Measurements from ENCODE around the gene MCCC1. TPM values are rescaled to one million over a fixed set of nuclear protein-coding genes. Genes with fewer than 3 reads are reported as not detected.

The MCCC1 gene
- total and polyA plus RNA-seq, 2 of the 13 experiments (the other 11 are each of a cell fraction or from before 2014, with no cell fraction given) = 11.7 to 30.1 TPM

DNA sequence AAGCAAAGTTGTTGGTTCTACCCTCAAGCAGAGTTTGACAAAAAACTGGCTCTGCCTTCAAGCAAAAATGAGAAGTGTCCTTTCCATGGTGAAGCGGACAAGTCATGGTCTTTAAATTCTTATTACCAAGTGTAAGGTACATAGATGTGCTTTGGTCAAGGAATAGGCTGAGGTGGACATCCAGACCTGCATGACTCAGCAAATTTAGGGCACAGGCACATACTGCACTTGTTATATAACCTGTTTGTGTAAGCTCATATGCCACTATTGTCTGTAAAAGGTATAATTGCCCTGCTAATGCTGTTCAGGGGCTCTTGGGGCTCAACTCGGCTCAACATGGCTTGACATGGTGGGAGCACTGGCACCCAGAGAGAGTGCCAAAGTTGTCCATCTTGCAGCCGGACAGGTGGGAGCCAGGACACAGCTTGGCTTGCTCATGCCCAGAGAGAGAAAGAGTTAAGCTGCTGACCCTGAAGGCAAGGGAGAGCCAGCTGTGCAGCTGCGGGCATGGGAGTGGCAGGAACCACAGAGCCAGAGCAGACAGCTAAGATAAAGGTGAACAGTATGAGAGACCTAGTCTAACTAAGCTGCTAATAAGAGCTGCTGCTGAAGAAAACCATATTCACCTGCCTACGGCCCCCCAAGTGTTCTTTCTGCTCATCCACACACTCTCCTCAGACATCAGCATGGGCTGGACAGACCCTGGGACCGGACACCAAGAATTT lies 17.7 kb downstream of the MCCC1 start:
- CTCF ChIA-PET (ENCODE audit: low intra/inter-chr PET ratio, low total read pairs) = no interaction called here
- no peak overlapping the region for H3K9ac ChIP-seq (ENCODE audit: insufficient read depth, low read depth, low read length)
- 100% methylated on average over 6 of the region's 6 CpGs for WGBS (ENCODE audit: low lambda C conversion rate)
- no peak overlapping the region for H3K4me3 ChIP-seq (replicated peaks in 1 of 3; ENCODE audit: insufficient read depth in 1 of 3, low read depth in 2 of 3, low read length in 3 of 3)
- no peak for ATAC-seq
- H3K27me3 ChIP-seq (ENCODE audit: control insufficient read depth in 1 of 2, insufficient read depth in 2 of 2, low read length in 2 of 2) = no peaks in the 10 kb centered on the region
- intact Hi-C loops (cut with micrococcal nuclease; ENCODE audit: unreplicated experiment) = no loop called here
- no peak for FAIRE-seq
- no peaks in the 10 kb centered on the region for H3K79me2 ChIP-seq (ENCODE audit: insufficient read depth, low read length)
- H4K20me1 ChIP-seq (ENCODE audit: insufficient read depth, low read length) = no peaks in the 10 kb centered on the region
- POLR2A ChIA-PET = no interaction called here
- no peak overlapping the region for H2AFZ ChIP-seq (ENCODE audit: low read length)
- TF ChIP-seq, protein P1, sequence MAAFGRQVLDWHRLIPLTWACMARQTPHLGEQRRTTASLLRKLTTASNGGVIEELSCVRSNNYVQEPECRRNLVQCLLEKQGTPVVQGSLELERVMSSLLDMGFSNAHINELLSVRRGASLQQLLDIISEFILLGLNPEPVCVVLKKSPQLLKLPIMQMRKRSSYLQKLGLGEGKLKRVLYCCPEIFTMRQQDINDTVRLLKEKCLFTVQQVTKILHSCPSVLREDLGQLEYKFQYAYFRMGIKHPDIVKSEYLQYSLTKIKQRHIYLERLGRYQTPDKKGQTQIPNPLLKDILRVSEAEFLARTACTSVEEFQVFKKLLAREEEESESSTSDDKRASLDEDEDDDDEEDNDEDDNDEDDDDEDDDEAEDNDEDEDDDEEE (CRISPR knock-in tag; IDR thresholded peaks at IDR 0.05) = no peak
- TF ChIP-seq MAFG (CRISPR knock-in tag; IDR thresholded peaks at IDR 0.05) (peak; percentile 73), MAFF (IDR thresholded peaks at IDR 0.05; ENCODE audit: low read depth, low read length) (peak; percentile 92), SRF (IDR thresholded peaks at IDR 0.05; ENCODE audit: low read depth, low read length) (no peak), NFE2L2 (IDR thresholded peaks at IDR 0.05; ENCODE audit: low read length) (peak; percentile 97), ZSCAN31 (CRISPR knock-in tag; IDR thresholded peaks at IDR 0.05; ENCODE audit: low read depth) (peak; percentile 97), NFE2 (CRISPR knock-in tag; IDR thresholded peaks at IDR 0.05) (peak; percentile 82; the same call in 1 of the 2 replicates), MAFK (conservative IDR thresholded peaks at IDR 0.05 in 1 of 2, IDR thresholded peaks at IDR 0.05 in 1 of 2; ENCODE audit: low read length in 2 of 2) (peak; percentile 93), ZNF138 (CRISPR knock-in tag; IDR thresholded peaks at IDR 0.05; ENCODE audit: low read depth) (no peak)
- H3K4me1 ChIP-seq (ENCODE audit: insufficient read depth, low read length) = no peaks in the 10 kb centered on the region
- no peak overlapping the region for H3K4me2 ChIP-seq (ENCODE audit: low read depth, low read length)
- in situ Hi-C loops (cut with HindIII; ENCODE audit: extremely low pct_ligation_motif_present, low pct_unique_long_range_greater_than_20kb) = no loop called here
- H3K27ac ChIP-seq (ENCODE audit: extremely low read length, insufficient read depth, low read length) = peak overlapping the region; percentile 10
- no peak for DNase-seq (ENCODE audit: low spot score)
- H3K36me3 ChIP-seq (replicated peaks in 1 of 2; ENCODE audit: control insufficient read depth in 1 of 2, insufficient read depth in 2 of 2, low read length in 2 of 2) = peaks cover 6 to 42% of the 10 kb centered on the region in 2 experiments
- BruUV-seq (replicated peaks) = no TSS peak
- no peaks in the 10 kb centered on the region for H3K9me3 ChIP-seq (ENCODE audit: low read length)

Data from HepG2 (cell line).